Hepatic stellate cell (primary cell): ENCODE measurements around the gene PARK7.
A peak's percentile ranks its signal among the peaks of the same experiment; 100 is the strongest.

ENCODE experiments used
- DNase-seq: peaks from one replicate; pipeline ENCODE4 v3.0.0; 2011; ENCODE audit warnings: low spot score

Gene PARK7

DNA sequence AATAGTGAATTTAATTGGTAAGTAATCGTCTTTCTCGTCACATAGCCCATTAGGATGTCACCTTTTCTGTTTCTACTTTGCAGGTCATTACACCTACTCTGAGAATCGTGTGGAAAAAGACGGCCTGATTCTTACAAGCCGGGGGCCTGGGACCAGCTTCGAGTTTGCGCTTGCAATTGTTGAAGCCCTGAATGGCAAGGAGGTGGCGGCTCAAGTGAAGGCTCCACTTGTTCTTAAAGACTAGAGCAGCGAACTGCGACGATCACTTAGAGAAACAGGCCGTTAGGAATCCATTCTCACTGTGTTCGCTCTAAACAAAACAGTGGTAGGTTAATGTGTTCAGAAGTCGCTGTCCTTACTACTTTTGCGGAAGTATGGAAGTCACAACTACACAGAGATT, 23.3 kb downstream of the PARK7 start:
- DNase-seq: no peak

DNA sequence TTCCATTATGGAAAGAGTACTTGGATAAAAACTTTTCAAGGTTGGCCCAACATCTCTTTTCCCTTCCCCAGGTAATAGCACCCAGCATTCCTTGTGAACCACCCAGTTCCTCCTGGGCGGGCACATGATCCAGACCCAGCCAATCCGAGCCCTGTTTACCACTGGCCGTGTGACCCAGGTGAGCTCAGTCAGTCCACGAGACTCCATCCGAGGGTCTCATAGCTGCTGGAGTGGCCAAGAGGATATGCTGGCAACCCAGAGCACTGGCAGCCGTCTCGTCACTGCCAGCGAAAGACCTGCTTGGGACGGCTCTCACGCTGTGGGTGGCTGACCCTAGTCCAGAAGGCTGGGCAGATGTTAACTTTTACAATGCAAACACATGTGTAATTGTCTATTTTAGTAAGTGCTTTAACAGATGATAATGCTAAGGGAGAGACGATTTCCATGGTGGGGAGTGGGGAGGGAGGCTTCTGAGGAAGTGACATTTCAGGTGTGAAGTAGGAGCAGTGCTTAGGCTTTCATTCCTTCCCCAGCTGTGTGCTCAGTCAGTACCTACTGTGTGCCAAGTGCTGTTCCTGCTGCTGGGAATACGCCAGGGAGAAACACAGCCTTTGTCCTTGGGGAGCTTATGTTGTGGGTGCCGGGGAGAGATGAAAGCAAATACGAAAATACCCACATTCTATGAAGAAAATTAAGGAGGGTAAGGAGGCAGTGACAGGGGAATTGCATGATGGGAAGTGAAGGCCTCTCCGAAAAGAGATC, 24.5 kb downstream of the PARK7 start:
- no peak for DNase-seq

DNA sequence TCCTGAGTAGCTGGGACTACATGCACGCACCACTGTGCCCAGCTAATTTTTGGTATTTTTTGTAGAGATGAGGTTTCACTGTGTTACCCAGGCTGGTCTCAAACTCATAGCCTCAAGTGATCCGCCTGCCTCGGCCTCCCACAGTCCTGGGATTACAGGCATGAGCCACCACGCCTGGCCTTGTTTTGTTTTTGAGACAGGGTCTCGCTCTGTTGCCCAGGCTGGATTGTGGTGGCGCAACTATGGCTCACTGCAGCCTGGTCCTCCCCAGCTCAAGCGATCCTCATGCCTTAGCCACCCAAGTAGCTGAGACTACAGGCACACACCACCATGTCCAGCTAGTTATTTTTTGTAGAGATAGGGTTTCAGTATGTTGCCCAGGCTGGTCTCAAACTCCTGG, 26.0 kb downstream of the PARK7 start:
- DNase-seq: no peak

DNA sequence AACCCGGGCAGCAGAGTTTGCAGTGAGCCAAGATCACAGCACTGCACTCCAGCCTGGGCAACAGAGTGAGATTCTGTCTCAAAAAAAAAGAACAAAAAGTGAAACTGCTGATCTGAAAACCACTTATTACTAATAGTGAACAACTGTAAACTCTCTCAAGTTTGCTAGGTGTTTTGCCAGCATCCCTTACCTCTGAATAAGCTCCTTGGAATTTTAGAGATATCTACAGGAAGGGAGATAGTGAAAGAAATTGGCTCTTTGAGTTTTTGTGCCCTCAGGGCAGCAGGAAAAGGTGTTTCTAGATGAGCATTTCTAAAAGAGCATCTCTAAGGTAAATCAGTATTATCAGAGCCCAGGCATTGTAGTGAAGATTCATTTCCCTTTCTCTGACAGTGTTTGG, 27.1 kb downstream of the PARK7 start:
- no peak for DNase-seq

DNA sequence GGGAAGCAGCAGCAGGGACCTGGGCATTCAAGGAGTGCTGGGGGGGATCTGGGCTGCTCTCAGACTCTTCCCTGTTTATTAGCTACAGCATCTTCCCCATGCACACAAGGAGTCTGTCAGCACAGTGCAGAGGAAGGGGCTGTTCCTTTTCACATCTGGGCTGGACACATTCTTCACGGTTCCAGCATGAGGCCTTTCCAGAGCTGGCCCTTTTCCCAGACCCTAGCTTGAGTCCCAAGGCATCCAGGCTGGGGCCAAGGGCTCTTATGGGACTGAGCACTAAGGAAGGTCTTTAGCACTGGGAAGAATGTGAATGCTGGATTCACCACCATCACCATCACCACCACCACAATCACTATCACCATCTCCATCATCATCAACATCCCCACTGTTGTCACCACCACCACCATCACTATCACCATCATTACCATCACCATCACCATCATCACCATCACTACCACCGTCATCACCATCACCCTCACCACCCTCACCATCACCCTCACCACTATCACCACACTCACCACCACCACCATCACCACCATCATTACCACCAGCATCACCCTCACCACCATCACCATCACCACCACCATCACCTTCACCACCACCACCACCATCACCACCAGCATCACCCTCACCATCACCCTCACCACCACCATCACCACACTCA, 28.4 kb downstream of the PARK7 start:
- no peak for DNase-seq

DNA sequence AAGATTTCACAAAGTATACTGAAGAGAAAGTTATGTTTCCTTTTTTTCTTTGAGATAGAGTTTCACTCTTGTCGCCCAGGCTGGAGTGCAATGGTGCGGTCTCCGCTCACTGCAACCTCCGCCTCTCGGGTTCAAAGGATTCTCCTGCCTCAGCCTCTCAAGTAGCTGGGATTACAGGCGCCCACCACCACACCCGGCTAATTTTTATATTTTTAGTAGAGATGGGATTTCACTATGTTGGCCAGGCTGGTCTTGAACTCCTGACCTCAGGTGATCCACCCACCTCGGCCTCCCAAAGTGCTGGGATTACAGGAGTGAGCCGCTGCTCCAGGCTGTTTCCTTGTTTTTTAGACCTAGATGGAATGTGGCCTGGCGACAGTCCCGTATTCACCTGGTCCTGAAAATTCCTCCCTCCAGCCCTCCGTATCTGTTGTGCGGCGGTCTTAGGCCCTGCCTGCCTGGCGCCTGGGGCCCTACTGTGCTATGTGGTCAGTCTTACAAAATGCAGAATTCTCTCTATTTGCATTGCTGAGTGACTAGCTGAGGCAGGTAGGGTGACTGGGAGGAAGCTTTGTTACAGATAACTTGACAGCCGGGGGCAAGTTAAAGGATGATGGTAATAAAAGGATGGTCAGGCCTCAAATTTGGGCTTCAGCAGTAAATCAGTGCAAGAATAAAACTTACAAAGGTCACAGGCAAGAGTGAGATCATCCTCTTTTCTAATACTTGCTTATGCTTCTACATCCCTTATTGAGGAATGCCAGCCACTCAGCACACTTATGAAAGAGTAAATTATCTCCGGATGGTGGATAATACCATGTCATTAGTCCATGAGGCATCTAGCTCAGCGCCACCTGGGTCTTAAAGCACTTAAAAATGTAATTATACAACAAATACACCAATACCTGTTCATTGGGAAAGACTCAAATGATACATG, 30.3 kb downstream of the PARK7 start:
- no peak for DNase-seq

DNA sequence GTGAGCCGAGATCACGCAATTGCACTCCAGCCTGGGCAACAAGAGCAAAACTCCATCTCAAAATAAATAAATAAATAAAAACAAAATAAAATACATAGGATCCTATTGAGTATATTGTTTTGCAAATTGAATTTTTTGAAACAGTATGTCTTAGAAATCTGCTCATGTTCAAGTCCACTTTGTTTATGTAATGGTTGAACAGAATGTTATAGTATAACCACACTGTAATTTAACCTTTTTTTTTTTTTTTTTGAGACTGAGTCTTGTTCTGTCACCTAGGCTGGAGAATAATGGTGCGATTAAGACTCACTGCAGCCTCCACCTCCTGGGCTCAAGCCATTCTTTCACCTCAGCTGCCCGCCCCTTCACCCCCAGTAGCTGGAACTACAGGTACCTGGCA, 31.4 kb downstream of the PARK7 start:
- DNase-seq: no peak

DNA sequence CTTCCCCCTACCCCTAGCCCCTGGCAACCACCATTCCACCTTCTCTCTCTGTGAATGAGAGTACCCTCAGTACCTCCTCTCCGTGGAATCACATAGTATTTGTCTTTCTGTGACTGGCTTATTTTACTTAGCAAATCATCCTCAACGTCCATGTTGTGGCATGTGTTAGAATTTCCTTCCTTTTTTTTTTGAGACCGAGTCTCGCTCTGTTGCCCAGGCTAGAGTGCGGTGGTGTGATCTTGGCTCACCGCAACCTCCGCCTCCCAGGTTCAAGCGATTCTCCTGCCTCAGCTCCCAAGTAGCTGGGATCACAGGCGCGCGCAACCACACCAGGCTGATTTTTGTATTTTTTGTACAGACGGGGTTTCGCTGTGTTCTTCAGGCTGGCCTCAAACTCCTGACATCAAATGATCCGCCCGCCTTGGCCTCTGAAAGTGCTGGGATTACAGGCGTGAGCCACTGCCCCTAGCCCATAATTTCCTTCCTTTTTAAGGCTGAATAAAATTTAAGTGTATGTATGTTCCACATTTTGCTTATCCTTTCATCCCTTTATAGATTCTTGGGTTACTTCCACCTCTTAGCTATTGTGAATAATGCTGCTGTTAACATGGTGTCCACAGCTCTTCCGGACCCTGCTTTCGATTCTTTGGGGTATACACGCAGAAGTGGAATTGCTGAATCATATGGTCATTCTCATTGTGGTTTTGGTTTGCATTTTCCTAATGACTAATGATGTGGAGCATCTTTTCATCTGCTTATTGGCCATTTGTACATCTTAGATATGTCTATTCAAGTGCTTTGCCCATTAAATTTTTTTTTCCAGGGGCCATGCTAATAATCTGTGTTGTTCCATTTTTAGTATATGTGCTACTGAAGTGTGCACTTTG, 32.3 kb downstream of the PARK7 start:
- peak; percentile 28 for DNase-seq

DNA sequence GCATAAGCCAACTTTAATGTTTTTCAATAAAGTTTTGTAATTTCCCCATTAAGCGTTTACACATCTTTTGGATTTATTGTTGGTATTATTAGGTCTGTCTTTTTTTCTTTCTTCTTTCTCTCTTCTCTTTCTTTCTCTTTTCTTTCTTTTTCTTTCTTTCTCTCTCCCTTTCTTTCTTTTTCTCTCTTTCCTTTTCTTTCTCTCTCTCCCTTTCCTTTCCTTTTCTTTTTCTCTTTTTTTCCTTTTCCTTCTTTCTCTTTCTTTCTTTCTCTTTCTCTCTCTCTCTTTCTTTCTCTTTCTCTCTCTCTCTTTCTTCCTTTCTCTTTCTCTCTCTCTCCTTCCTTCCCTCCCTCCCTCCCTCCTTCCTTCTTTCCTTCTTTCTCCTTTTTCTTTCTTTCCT, 33.3 kb downstream of the PARK7 start:
- no peak for DNase-seq

DNA sequence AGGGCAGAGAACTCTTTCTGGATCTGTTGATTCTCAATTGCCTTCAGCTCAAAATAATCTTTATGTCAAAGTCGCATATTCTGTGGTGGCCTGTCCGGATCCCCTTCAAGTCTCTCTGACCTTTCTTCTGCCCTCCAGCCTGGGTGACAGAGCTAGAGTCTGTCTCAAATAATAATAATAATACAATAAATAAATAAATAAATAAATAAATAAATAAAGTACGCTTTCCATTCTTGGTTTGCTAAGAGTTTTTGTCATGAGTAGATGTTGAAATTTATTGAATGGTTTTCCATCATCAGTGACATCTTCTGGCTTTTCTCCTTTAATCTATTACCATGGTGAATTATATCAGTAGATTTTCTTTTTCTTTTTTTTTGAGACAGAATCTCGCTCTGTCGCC, 33.9 kb downstream of the PARK7 start:
- no peak for DNase-seq

DNA sequence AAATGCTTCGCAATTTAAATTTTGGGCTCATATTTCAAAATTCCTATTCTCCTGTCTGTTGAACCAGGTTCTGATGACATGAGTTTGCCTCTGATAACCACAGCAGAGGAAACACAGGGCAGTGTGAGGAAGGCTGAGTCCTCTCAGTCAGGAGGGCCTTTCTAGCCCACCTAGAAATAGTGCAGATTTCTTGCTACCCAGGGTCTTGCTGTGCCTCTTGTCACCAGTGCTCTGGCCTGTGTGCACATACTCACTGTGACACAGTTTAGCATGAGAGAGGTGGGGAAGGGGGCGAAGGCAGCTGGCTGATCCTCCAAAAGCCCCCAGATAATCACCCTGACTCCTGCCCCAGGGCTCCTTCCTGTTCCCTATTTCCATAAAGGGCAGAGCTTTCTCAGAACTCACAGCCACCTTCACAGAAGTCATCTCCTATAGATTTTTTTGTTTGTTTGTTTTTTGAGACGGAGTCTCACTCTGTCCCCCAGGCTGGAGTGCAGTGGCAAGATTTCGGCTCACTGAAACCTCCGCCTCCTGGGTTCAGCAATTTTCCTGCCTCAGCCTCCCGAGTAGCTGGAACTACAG, 40.9 kb downstream of the PARK7 start:
- no peak for DNase-seq

DNA sequence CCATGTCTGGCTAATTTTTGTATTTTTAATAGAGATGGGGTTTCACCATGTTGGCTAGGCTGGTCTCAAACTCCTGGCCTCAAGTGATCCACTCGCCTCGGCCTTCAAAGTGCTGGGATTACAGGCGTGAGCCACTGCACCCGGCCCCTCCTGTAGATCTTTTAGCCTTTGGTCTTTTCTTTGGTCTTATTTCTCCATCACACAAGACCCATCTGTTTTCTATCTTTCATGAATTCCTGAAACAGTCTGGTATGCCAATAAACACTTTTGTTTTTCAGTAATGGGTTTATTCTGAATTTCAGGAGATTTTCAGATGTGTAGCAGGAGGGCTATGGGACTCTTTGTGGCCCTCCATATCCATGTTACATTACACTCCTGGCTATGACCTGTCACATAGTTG, 41.4 kb downstream of the PARK7 start:
- no peak for DNase-seq

DNA sequence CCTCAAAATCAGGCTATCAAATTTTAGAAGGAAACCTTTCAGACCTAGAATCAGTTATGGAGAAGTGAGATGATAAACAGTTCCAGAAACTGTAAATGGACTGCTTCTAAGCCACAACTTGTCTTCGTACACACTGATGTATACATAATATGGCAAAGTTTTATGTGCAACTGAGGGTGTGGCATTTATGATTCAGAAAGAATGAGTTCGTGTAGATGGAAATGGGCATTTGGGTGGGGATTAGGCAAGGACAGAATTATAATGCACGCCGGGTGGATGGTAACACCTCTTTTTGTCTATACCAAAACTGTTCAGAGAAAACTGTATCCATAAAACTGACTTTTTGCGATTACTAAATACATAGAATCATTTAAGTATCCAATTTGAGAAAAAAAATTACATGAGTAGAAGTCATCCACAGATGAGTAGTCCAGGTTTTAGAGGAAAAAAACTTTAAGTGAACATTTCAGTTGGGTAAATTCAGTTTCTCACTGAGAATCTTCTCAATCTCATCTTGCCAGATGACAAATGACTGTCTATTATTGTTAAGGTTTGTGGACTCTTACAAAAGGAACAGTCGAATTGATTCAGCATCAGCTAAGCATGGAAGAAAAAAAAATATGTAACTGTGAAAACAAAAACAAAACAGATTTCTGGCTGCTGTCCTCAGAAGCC, 42.1 kb downstream of the PARK7 start:
- DNase-seq: no peak

DNA sequence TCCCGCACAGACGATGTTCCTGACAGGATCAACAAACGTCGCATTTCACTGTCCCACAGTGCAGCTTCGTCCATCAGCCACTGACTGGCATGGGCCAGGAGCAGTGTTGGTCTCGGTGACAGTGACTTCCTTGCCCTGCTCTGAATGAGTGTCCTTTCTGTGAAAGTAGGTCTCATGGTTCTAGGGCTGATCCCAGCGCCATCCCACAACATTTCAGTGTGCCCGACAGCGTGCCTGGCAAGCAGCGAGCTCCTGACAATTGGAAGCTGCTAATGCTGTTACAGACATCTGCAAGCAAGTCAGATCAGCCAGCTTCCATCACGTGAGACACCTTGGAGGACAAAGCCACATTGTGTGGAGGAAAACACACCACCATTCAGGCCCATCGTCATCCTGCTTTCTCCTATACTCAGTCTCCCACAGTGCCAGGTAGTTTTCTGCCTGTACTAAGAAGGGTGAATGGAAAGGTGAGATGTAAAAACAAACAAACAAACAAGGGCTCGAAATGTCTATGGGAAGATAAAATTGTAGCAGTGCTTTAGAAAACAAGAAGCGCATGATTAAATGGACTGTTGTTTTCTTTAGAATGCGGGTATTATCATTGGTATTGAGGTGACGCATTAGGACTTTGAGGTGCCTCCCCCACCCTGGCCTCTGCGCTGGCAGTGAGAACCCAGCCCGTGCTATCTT, 42.7 kb downstream of the PARK7 start:
- DNase-seq: no peak

DNA sequence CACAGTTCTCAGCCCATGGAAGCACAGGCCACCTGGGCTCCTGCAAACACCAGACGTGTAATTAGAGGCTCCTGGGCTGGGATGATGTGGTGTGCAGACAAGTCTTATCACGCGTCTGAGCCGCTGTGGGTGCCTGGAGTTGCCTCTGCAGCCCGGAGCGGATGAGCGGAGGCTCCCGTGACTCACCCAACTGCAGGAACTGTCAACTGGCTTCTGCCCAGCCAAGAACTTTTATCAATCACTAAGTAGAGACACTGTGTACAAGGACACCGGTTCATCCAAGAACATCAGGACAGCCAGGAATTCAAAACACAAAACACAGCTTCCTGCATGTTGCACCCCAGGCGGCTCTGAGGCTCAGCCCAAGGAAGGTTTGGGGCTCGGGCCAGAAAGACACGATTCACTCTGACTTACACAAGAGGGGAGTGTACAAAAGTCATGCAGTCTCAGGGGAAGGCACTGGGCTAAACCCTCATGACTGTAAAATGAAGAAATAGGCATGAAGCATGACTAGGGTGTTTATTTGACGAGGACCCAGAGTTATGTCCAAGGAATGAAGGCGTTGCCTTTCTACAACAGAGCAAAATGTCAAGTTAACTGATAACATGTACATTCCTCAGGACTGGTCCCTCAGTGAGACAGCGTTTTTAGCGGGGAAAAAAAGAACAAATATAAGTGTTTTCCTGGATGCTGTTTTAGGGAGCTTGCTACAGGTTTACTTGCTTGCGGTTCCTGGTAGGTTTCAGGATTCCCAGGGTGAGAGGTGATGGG, 43.5 kb downstream of the PARK7 start:
- DNase-seq: peak; percentile 82

DNA sequence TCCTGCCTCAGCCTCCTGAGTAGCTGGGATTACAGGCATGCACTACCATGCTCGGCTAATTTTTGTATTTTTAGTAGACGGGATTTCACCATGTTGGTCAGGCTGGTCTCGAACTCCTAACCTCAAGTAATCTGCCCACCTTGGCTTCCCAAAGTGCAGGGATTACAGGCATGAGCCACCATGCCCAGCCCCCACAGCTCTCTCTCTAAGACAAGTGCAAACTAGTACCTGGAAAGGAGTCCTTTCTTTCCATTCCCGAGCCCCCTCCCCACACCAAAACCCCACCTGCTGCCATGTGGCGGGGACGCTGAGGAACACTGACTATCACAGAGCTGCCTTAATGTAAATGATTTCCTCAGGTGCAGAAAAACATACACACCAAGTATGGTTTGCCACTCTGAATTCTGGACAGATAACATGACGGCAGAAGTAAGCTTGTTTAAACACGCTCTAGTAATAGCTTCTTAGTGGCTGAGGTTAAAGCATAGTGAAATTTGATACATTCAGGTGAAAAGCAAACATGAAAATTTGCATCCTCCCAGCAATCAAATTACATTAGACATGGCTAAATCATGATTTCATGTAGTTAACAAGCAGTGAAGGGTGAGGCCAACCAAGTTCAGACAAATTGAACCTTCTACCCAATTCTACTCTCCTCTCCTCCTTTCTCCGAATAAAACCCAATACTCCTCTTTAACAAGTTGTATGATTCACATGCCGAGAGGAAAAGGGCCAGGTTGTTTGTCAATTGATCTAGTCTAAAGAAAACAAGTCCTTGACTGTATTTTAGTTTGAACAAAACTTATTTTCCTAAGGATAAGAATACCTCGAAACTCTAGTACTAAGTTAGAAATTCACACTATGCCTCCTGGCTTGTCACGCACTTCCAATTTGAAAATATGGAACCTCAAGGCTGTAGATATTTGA, 44.8 kb downstream of the PARK7 start:
- no peak for DNase-seq

DNA sequence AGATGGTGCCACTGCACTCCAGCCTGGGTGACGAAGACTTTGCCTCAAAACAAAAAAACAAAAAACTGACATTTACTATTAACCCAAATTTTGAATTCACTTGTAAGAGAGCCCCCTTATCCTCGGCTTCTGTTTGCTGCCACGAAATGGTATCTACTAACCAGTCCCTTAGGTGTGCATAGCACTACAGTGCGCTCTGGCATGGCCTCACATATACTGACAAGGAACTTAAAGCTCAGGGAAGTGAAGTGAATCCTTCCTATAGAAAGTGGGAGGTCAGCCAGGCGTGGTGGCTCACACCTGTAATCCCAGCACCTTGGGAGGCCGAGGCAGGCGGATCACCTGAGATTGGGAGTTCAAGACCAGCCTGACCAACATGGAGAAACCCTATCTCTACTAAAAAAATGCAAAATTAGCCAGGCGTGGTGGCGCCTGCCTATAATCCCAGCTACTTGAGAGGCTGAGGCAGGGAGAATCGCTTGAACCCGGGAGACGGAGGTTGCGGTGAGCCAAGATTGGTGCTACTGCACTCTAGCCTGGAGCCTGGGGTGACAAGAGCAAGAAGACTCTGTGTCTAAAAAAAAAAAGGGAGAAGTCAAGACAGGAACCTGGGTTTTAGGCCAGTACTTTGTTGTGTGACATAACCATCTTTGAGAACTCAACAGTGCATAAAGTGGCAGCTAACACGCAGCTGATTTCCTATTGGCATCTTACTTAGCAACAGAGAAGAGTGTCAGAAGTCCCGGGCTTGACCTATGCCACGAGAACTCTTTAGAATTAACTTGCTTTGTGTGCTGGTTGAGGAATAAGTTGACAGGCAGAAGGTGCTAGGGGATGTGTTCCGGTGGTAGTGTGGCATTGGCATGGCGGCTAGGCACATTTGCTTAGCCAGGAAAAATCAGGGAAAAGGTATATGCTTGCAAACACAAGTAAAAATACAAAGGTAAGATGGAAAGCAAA, 47.8 kb downstream of the PARK7 start:
- no peak for DNase-seq
